Endothelial cell of umbilical vein (primary cell): ENCODE results near the gene MEOX2. TPM values are rescaled to one million over a fixed set of nuclear protein-coding genes. Genes with fewer than 3 reads are reported as not detected.

Experiments
- BruUV-seq: library from RNA; stranded (reverse); fragments of 400-500 nt; replicated peaks from 2 replicates; lab custom pipeline; 2021; lab: Mats Ljungman, UMichigan
- CTCF ChIA-PET: fragments of 300-600, 350-600 bp; sonication (Branson Sonifier 250); formaldehyde crosslinking; loops from one replicate; lab custom pipeline; 2021; ENCODE audit warnings: antibody characterized with exemption, inconsistent platforms; lab: Charles Lee
- POLR2A ChIA-PET: fragments of 300-600, 350-600 bp; sonication (Branson Sonifier 250); formaldehyde crosslinking; loops from one replicate; lab custom pipeline; 2021; ENCODE audit warnings: antibody characterized with exemption, inconsistent platforms; lab: Charles Lee
- DNase-seq: peaks from one replicate; pipeline ENCODE4 v3.0.0-alpha.2; 2011; ENCODE audit warnings: low read depth, low spot score
- FAIRE-seq: peaks from 2 replicates; lab custom pipeline; 2011; peaks lifted over from hg19 to GRCh38; lab: Jason Lieb, UNC
- H2AFZ ChIP-seq: 2 replicates; pipeline ENCODE4 v1.6.0; 2012; ENCODE audit warnings: low read depth, low read length, control low read depth, inconsistent platforms
- H3K27ac ChIP-seq: 2 replicates; pipeline ENCODE4 v1.5.1; 2011; ENCODE audit warnings: low read depth, mild to moderate bottlenecking, control low read depth, low read length, moderate library complexity; ENCODE audit not compliant: insufficient read depth
- H3K27me3 ChIP-seq, 2 experiments: 2 replicates each; pipeline versions ENCODE4 v1.6.0 to v1.6.1; 2011; ENCODE audit warnings: low read length in 2 of 2, mixed read lengths in 1 of 2; ENCODE audit not compliant: control insufficient read depth in 2 of 2, insufficient read depth in 2 of 2
- H3K36me3 ChIP-seq, 2 experiments: 2 replicates in 1 of 2; 3 replicates in 1 of 2; pipeline ENCODE4 v1.5.1; 2011; ENCODE audit warnings: low read length in 2 of 2, mild to moderate bottlenecking in 1 of 2, moderate library complexity in 1 of 2; ENCODE audit not compliant: control insufficient read depth in 2 of 2, insufficient read depth in 2 of 2; ENCODE audit errors: extremely low read depth in 1 of 2
- H3K4me1 ChIP-seq: 3 replicates; pipeline ENCODE4 v1.5.1; 2011; ENCODE audit warnings: mild to moderate bottlenecking, low read length; ENCODE audit not compliant: control insufficient read depth, insufficient read depth; ENCODE audit errors: extremely low read depth
- H3K4me2 ChIP-seq: 2 replicates; pipeline ENCODE4 v1.6.1; 2011; ENCODE audit warnings: low read length, control low read depth, mixed read lengths; ENCODE audit not compliant: insufficient read depth
- H3K4me3 ChIP-seq, 3 experiments: fragments of 200-600 bp in 1 of 3; sonication (generic), shearing (Covaris generic) in 1 of 3; replicated peaks in 1 of 3; 2 replicates each; pipeline ENCODE4 v1.5.1; 2011 to 2016; ENCODE audit warnings: control low read depth in 3 of 3, low read length in 3 of 3, mild to moderate bottlenecking in 2 of 3, inconsistent platforms in 1 of 3, low read depth in 1 of 3, moderate library complexity in 1 of 3; ENCODE audit not compliant: insufficient read depth in 1 of 3
- H3K79me2 ChIP-seq: 2 replicates; pipeline ENCODE4 v1.6.0; 2012; ENCODE audit warnings: low read length, inconsistent platforms; ENCODE audit not compliant: control insufficient read depth, insufficient read depth
- H3K9ac ChIP-seq: replicated peaks from 2 replicates; pipeline ENCODE3; 2011; ENCODE audit warnings: low read length, control low read depth; ENCODE audit not compliant: insufficient read depth; ENCODE audit errors: extremely low read depth
- H3K9me1 ChIP-seq: replicated peaks from 3 replicates; pipeline ENCODE4 v1.6.0; 2011; ENCODE audit warnings: mild to moderate bottlenecking, low read length; ENCODE audit not compliant: control insufficient read depth, insufficient read depth; ENCODE audit errors: extremely low read depth
- H3K9me3 ChIP-seq: replicated peaks from 2 replicates; pipeline ENCODE4 v1.5.1; 2012; ENCODE audit warnings: low read length, inconsistent platforms; ENCODE audit not compliant: control insufficient read depth, insufficient read depth
- H4K20me1 ChIP-seq: replicated peaks from 2 replicates; pipeline ENCODE3; 2011; ENCODE audit warnings: mild to moderate bottlenecking, low read length; ENCODE audit not compliant: control insufficient read depth, insufficient read depth; ENCODE audit errors: extremely low read depth
- EZH2 ChIP-seq: IDR thresholded peaks from 2 replicates; pipeline ENCODE4 v1.6.1; 2012; ENCODE audit warnings: borderline replicate concordance, low read depth, mild to moderate bottlenecking, moderate library complexity, low read length, inconsistent platforms; ENCODE audit not compliant: severe bottlenecking
- FOS ChIP-seq: IDR thresholded peaks from 2 replicates; pipeline ENCODE4 v1.6.1; 2011; ENCODE audit warnings: mild to moderate bottlenecking, low read length, moderate library complexity, borderline replicate concordance; ENCODE audit not compliant: insufficient read depth
- GATA2 ChIP-seq: IDR thresholded peaks from 2 replicates; pipeline ENCODE4 v1.7.0; 2011; ENCODE audit warnings: low read depth, mild to moderate bottlenecking, moderate library complexity, mixed read lengths, low read length; ENCODE audit not compliant: insufficient read length, insufficient read depth
- JUN ChIP-seq: IDR thresholded peaks from 2 replicates; pipeline ENCODE4 v1.6.1; 2011; ENCODE audit warnings: borderline replicate concordance, low read depth; ENCODE audit not compliant: insufficient read length, insufficient read depth
- MYC ChIP-seq: IDR thresholded peaks from one replicate; pipeline ENCODE4 v1.6.1; 2011; ENCODE audit warnings: mild to moderate bottlenecking, low read depth, low read length
- POLR2A ChIP-seq: IDR thresholded peaks from 2 replicates; pipeline ENCODE4 v1.6.1; 2012; ENCODE audit warnings: low read depth, mild to moderate bottlenecking, control low read depth, low read length
- POLR2AphosphoS5 ChIP-seq: IDR thresholded peaks from 2 replicates; pipeline ENCODE4 v1.6.1; 2012; ENCODE audit warnings: low read depth, mild to moderate bottlenecking, control low read depth, low read length, moderate library complexity; ENCODE audit not compliant: insufficient read depth
- dilution Hi-C: fragments of 300-500 bp; cut with MboI; formaldehyde crosslinking; loops from one replicate; pipeline ENCODE4 v1.15.0; 2019; ENCODE audit warnings: low sequenced_read_pairs; ENCODE audit not compliant: extremely low pct_ligation_motif_present
- intact Hi-C: fragments of 100-400 bp; cut with micrococcal nuclease; formaldehyde crosslinking; loops from one replicate; pipeline ENCODE4 v1.10.0; 2022
- polyA plus RNA-seq, 4 experiments: library from polyadenylated mRNA; depleted of rRNA in 3 of 4; stranded (reverse) in 3 of 4; unstranded in 1 of 4; fragments of >200 nt; gene quantifications; 2 replicates each; pipeline versions ENCODE4 v1.2.1 to v1.2.3, GENCODE V29; 2011 to 2012; ENCODE audit warnings: missing spikeins in 1 of 4
- total RNA-seq: library from RNA; stranded (reverse); gene quantifications from 2 replicates; pipeline ENCODE4 v1.2.3, GENCODE V29; 2021
- TF ChIP-seq, protein P1 (sequence below), 2 donors: IDR thresholded peaks; 1 replicate in 1 of 2; 2 replicates in 1 of 2; pipeline ENCODE4 v1.5.1; 2011; ENCODE audit warnings: low read length in 2 of 2, mild to moderate bottlenecking in 2 of 2, moderate library complexity in 2 of 2, control low read depth in 1 of 2, inconsistent platforms in 1 of 2, low read depth in 1 of 2; ENCODE audit not compliant: insufficient read depth in 1 of 2; ENCODE audit errors: extremely low read depth in 1 of 2
- TF ChIP-seq, protein P2 (sequence below): IDR thresholded peaks from 2 replicates; pipeline ENCODE4 v1.6.1; 2011; ENCODE audit not compliant: insufficient read depth, insufficient read length

MEOX2 gene
- total and polyA plus RNA-seq, 2 donors (not counting 3 experiments of a cell fraction or from before 2014, with no cell fraction given), result 11.6 to 45.1 TPM

DNA sequence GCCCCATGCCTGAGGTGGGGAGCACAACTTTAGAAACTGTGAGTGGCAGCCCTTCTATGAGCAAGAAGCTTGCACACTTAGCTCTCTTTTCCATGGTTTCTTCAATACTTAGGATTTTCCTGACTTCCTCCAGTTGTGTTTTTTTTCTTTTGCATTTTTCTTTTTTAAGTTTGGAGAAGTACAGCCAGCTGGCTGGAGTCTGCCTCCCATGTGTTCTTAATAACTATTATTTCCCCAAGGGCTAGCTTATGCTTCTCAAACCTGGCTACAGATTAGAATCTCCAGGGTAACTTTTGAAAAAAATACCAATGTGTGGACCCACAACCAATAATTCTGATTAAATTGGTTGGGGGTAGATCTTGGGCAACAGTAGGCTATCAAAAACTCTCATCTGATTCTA is 37.4 kb upstream of the MEOX2 start:
- no peaks in the 10 kb centered on the region for H3K9me1 ChIP-seq
- no peaks in the 10 kb centered on the region for H3K36me3 ChIP-seq
- H3K79me2 ChIP-seq, result no peaks in the 10 kb centered on the region
- ChIA-PET CTCF (interaction anchor here (0.7 to 1.2 kb wide), 5 partner anchors 10 to 397 kb away, joined by 3 to 4 read pairs (median 3); no protein-coding TSS in a partner anchor), POLR2A (no interaction called here)
- FAIRE-seq (no peak), DNase-seq (no peak)
- H3K4me3 ChIP-seq, result no peak overlapping the region
- H3K27ac ChIP-seq, result no peak overlapping the region
- H3K4me2 ChIP-seq, result no peak overlapping the region
- BruUV-seq, result no TSS peak
- H4K20me1 ChIP-seq, result no peaks in the 10 kb centered on the region
- H3K9ac ChIP-seq, result no peak overlapping the region
- H2AFZ ChIP-seq, result no peak overlapping the region
- TF ChIP-seq POLR2AphosphoS5, result no peak
- TF ChIP-seq, protein P1, sequence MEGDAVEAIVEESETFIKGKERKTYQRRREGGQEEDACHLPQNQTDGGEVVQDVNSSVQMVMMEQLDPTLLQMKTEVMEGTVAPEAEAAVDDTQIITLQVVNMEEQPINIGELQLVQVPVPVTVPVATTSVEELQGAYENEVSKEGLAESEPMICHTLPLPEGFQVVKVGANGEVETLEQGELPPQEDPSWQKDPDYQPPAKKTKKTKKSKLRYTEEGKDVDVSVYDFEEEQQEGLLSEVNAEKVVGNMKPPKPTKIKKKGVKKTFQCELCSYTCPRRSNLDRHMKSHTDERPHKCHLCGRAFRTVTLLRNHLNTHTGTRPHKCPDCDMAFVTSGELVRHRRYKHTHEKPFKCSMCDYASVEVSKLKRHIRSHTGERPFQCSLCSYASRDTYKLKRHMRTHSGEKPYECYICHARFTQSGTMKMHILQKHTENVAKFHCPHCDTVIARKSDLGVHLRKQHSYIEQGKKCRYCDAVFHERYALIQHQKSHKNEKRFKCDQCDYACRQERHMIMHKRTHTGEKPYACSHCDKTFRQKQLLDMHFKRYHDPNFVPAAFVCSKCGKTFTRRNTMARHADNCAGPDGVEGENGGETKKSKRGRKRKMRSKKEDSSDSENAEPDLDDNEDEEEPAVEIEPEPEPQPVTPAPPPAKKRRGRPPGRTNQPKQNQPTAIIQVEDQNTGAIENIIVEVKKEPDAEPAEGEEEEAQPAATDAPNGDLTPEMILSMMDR (IDR thresholded peaks at IDR 0.05; ENCODE audit: extremely low read depth in 1 of 2, insufficient read depth in 1 of 2, low read depth in 1 of 2, low read length in 2 of 2), result no peak
- no peak for TF ChIP-seq FOS
- no peak for TF ChIP-seq MYC
- TF ChIP-seq, protein P2, sequence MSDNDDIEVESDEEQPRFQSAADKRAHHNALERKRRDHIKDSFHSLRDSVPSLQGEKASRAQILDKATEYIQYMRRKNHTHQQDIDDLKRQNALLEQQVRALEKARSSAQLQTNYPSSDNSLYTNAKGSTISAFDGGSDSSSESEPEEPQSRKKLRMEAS, result no peak
- no peak for TF ChIP-seq EZH2
- TF ChIP-seq GATA2, result no peak
- TF ChIP-seq JUN, result no peak
- TF ChIP-seq POLR2A, result no peak
- dilution Hi-C loops (loop anchor here (25.0 kb wide), 2 partner anchors 162 to 412 kb away; partner anchors contain the start of gene AGMO), intact Hi-C loops (loop anchor here (5.0 kb wide), 2 partner anchors 128 to 162 kb away; partner anchors contain the start of gene AGMO)
- no peaks in the 10 kb centered on the region for H3K27me3 ChIP-seq
- H3K4me1 ChIP-seq, result peaks cover 12% of the 10 kb centered on the region
- H3K9me3 ChIP-seq, result no peaks in the 10 kb centered on the region
